ENCODE results near the gene FABP7.
"Not testable (repeated sequence)": the region's sequence is repeated elsewhere in the genome, so short reads cannot be mapped to it uniquely, and the experiment has no call there.

DNA sequence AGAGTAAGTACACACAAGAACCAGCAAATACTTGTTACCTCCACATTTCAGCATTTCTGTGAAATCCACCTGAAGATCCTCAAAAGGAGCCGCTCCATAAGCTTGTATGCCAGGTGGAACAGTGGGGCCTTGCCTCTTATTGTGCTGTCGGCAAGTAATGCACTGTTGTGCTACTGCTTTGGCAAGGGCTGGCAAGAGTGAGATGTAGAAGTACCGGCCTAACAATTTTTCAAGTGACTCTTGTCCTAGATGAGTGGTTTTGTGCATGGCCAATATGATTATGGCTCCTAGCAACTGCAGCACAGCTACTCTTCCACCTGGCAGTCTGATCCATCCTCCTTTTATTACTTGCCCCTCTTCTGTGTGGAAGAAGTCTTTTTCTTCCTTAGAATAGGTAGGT lies 34.7 kb upstream of the FABP7 start:
- not testable (repeated sequence) for TF ChIP-seq POLR2AphosphoS5, POLR2A (IDR thresholded peaks at IDR 0.05)

Data from stomach (tissue), 4 donors.